CD8-positive, alpha-beta memory T cell (primary cell): ENCODE data around the gene GDI1. TPM values are rescaled to one million over a fixed set of nuclear protein-coding genes. Genes with fewer than 3 reads are reported as not detected.

ENCODE experiments used
- CTCF ChIA-PET: fragments of 350-600 bp; sonication (Branson Sonifier 250); formaldehyde crosslinking; loops from one replicate; lab custom pipeline; 2021; ENCODE audit warnings: antibody characterized with exemption; lab: Charles Lee
- POLR2A ChIA-PET: fragments of 350-600 bp; sonication (Branson Sonifier 250); formaldehyde crosslinking; loops from one replicate; lab custom pipeline; 2021; ENCODE audit warnings: antibody characterized with exemption; lab: Charles Lee
- DNase-seq, 5 donors: peaks; one replicate each; pipeline versions ENCODE4 v3.0.0 to v3.0.0-alpha.2; 2020 to 2022; ENCODE audit warnings: mixed read lengths in 1 of 5
- H3K27ac ChIP-seq: one replicate; pipeline ENCODE4 v1.7.0; 2013; ENCODE audit warnings: low read depth, mild to moderate bottlenecking, low read length, moderate library complexity
- H3K27me3 ChIP-seq: 2 replicates; pipeline ENCODE4 v1.7.0; 2013; ENCODE audit warnings: low read length, mild to moderate bottlenecking; ENCODE audit not compliant: insufficient read depth, poor library complexity, severe bottlenecking
- H3K36me3 ChIP-seq: 2 replicates; pipeline ENCODE4 v1.7.0; 2013; ENCODE audit warnings: mild to moderate bottlenecking, low read length, moderate library complexity; ENCODE audit not compliant: insufficient read depth
- H3K4me1 ChIP-seq: 2 replicates; pipeline ENCODE4 v1.7.0; 2013; ENCODE audit warnings: mild to moderate bottlenecking, low read length, moderate library complexity; ENCODE audit not compliant: insufficient read depth
- H3K4me3 ChIP-seq: 2 replicates; pipeline ENCODE4 v1.7.0; 2013; ENCODE audit warnings: mild to moderate bottlenecking, low read length
- H3K9me3 ChIP-seq: 2 replicates; pipeline ENCODE4 v1.7.0; 2013; ENCODE audit warnings: mild to moderate bottlenecking, low read length
- H3K27ac Mint-ChIP-seq, 8 donors: one replicate each; pipeline ENCODE4 v1.8.0; 2020 to 2021; ENCODE audit warnings: mixed read lengths in 8 of 8, mild to moderate bottlenecking in 6 of 8, inconsistent platforms in 3 of 8, moderate library complexity in 3 of 8
- H3K27me3 Mint-ChIP-seq, 2 donors: one replicate each; pipeline ENCODE4 v1.8.0; 2020 to 2021; ENCODE audit warnings: mixed read lengths in 2 of 2, mild to moderate bottlenecking in 1 of 2, moderate library complexity in 1 of 2
- H3K36me3 Mint-ChIP-seq, 3 donors: one replicate each; pipeline ENCODE4 v1.8.0; 2020 to 2021; ENCODE audit warnings: mixed read lengths in 3 of 3, inconsistent platforms in 1 of 3, mild to moderate bottlenecking in 1 of 3
- H3K4me1 Mint-ChIP-seq, 3 donors: one replicate each; pipeline ENCODE4 v1.8.0; 2020 to 2021; ENCODE audit warnings: mixed read lengths in 3 of 3, inconsistent platforms in 1 of 3, mild to moderate bottlenecking in 1 of 3
- H3K4me3 Mint-ChIP-seq, 7 donors: one replicate each; pipeline ENCODE4 v1.8.0; 2020 to 2021; ENCODE audit warnings: mixed read lengths in 7 of 7, mild to moderate bottlenecking in 6 of 7, moderate library complexity in 4 of 7, inconsistent platforms in 2 of 7
- H3K9me3 Mint-ChIP-seq, 5 donors: one replicate each; pipeline ENCODE4 v1.8.0; 2020 to 2022; ENCODE audit warnings: mixed read lengths in 5 of 5, mild to moderate bottlenecking in 3 of 5, moderate library complexity in 2 of 5, inconsistent platforms in 1 of 5
- polyA plus RNA-seq: library from polyadenylated mRNA; unstranded; fragments of 300-500 nt; fragmentation: Illumina TruSeq; gene quantifications from one replicate; pipeline ENCODE4 v1.2.3, GENCODE V29; 2021
- total RNA-seq, 2 experiments: library from RNA; stranded (reverse); gene quantifications; one replicate each; pipeline ENCODE4 v1.2.3, GENCODE V29; 2021

Gene GDI1
- total and polyA plus RNA-seq, 3 experiments from 2014 or later, result 49.1 to 113 (median 107) TPM

- Histone ChIP-seq H3K9me3 (no peaks in the 10 kb centered on the region), H3K36me3 (no peaks in the 10 kb centered on the region), H3K27me3 (no peaks in the 10 kb centered on the region), H3K27ac (peak within 1 kb of the TSS; percentile 54), H3K4me1 (peaks cover 5% of the 10 kb centered on the region), H3K4me3 (peak within 1 kb of the TSS; percentile 55)
- H3K27ac Mint-ChIP-seq, result peak within 1 kb of the TSS; percentile 88 to 98 (median 94)
- peaks cover 0 to 25% (median 2%) of the 10 kb centered on the region in 3 donors for H3K36me3 Mint-ChIP-seq
- H3K27me3 Mint-ChIP-seq, result peaks cover 0 to 5% of the 10 kb centered on the region in 2 donors
- peak; percentile 57 to 81 (median 73) for DNase-seq
- H3K4me3 Mint-ChIP-seq, result peak within 1 kb of the TSS; percentile 88 to 95 (median 92)
- POLR2A ChIA-PET, result interaction anchor here (0.6 to 1.4 kb wide), 6 partner anchors 14 to 30 kb away, joined by 3 to 4 read pairs (median 3); partner anchors contain the start of gene FAM50A
- H3K9me3 Mint-ChIP-seq, result no peaks in the 10 kb centered on the region
- H3K4me1 Mint-ChIP-seq, result peaks cover 14 to 34% (median 18%) of the 10 kb centered on the region in 3 donors
- CTCF ChIA-PET, result interaction anchor here (1.2 to 1.4 kb wide), 3 partner anchors 27 to 60 kb away, joined by 3 to 4 read pairs (median 3); partner anchors contain the start of gene RPL10
Measured at GRCh38 chrX:154458116-154458953, 21.4 kb downstream of the GDI1 start, which contains the start of gene PLXNA3. Gene PLXNA3 (plus strand): TSS chrX:154458281. CDS start chrX:154460184, 1,903 bp downstream.

GRCh38 chrX:154458954-154459778 is 22.2 kb downstream of the GDI1 start:
- POLR2A ChIA-PET, result interaction anchor here (0.6 to 1.4 kb wide), 7 partner anchors 9 to 31 kb away, joined by 3 to 4 read pairs (median 3); partner anchors contain the start of genes FAM50A and SLC10A3
- peaks cover 0 to 24% (median 2%) of the 10 kb centered on the region in 3 donors for H3K36me3 Mint-ChIP-seq
- H3K36me3 ChIP-seq, result no peaks in the 10 kb centered on the region
- no peaks in the 10 kb centered on the region for H3K27me3 ChIP-seq
- H3K4me1 Mint-ChIP-seq, result peaks cover 14 to 34% (median 18%) of the 10 kb centered on the region in 3 donors
- peak overlapping the region; percentile 26 to 94 (median 54) for H3K27ac Mint-ChIP-seq
- H3K4me1 ChIP-seq, result peaks cover 5% of the 10 kb centered on the region
- peak overlapping the region; percentile 54 for H3K27ac ChIP-seq
- CTCF ChIA-PET, result interaction anchor here (1.3 kb wide), 1 partner anchor 60 kb away, joined by 4 read pairs; no protein-coding TSS in a partner anchor
- DNase-seq, result no peak
- peak overlapping the region; percentile 77 to 92 (median 83) for H3K4me3 Mint-ChIP-seq
- peak overlapping the region; percentile 55 for H3K4me3 ChIP-seq
- no peaks in the 10 kb centered on the region for H3K9me3 ChIP-seq
- H3K27me3 Mint-ChIP-seq, result peaks cover 0 to 4% of the 10 kb centered on the region in 2 donors
- no peaks in the 10 kb centered on the region for H3K9me3 Mint-ChIP-seq

GRCh38 chrX:154459832-154460231 is 22.9 kb downstream of the GDI1 start:
- DNase-seq, result no peak
- no peak overlapping the region for H3K27ac ChIP-seq
- peaks cover 0 to 25% (median 2%) of the 10 kb centered on the region in 3 donors for H3K36me3 Mint-ChIP-seq
- H3K4me1 Mint-ChIP-seq, result peaks cover 14 to 34% (median 18%) of the 10 kb centered on the region in 3 donors
- no peaks in the 10 kb centered on the region for H3K36me3 ChIP-seq
- peaks cover 0 to 1% of the 10 kb centered on the region in 2 donors for H3K27me3 Mint-ChIP-seq
- CTCF ChIA-PET, result interaction anchor here (1.3 kb wide), 1 partner anchor 61 kb away, joined by 4 read pairs; no protein-coding TSS in a partner anchor
- no peaks in the 10 kb centered on the region for H3K27me3 ChIP-seq
- no peak overlapping the region for H3K4me3 ChIP-seq
- POLR2A ChIA-PET, result interaction anchor here (0.8 to 1.4 kb wide), 3 partner anchors 8 to 31 kb away, joined by 3 to 4 read pairs (median 3); partner anchors contain the start of genes FAM50A and SLC10A3
- peaks cover 5% of the 10 kb centered on the region for H3K4me1 ChIP-seq
- H3K9me3 Mint-ChIP-seq, result no peaks in the 10 kb centered on the region
- no peaks in the 10 kb centered on the region for H3K9me3 ChIP-seq
- H3K4me3 Mint-ChIP-seq, result peak overlapping the region in 5 of 7 donors; percentile 41 to 85 (median 64)
- H3K27ac Mint-ChIP-seq, result no peak overlapping the region

GRCh38 chrX:154460326-154460725 is 23.4 kb downstream of the GDI1 start:
- no peaks in the 10 kb centered on the region for H3K9me3 ChIP-seq
- H3K4me1 ChIP-seq, result peaks cover 5% of the 10 kb centered on the region
- H3K4me1 Mint-ChIP-seq, result peaks cover 14 to 34% (median 18%) of the 10 kb centered on the region in 3 donors
- CTCF ChIA-PET, result no interaction called here
- H3K9me3 Mint-ChIP-seq, result no peaks in the 10 kb centered on the region
- no peaks in the 10 kb centered on the region for H3K27me3 ChIP-seq
- H3K27me3 Mint-ChIP-seq, result peaks cover 0 to 1% of the 10 kb centered on the region in 2 donors
- peaks cover 0 to 29% (median 2%) of the 10 kb centered on the region in 3 donors for H3K36me3 Mint-ChIP-seq
- H3K36me3 ChIP-seq, result no peaks in the 10 kb centered on the region
- POLR2A ChIA-PET, result no interaction called here
- peak overlapping the region in 3 of 7 donors; percentile 47 to 85 (median 64) for H3K4me3 Mint-ChIP-seq
- DNase-seq, result no peak
- H3K4me3 ChIP-seq, result no peak overlapping the region
- no peak overlapping the region for H3K27ac ChIP-seq
- peak overlapping the region in 1 of 8 donors; percentile 75 for H3K27ac Mint-ChIP-seq

- Mint-ChIP-seq H3K27me3 (peaks cover 0 to 1% of the 10 kb centered on the region in 2 donors), H3K36me3 (peaks cover 0 to 40% (median 2%) of the 10 kb centered on the region in 3 donors)
Measured at GRCh38 chrX:154462396-154462795, 25.4 kb downstream of the GDI1 start.

DNA sequence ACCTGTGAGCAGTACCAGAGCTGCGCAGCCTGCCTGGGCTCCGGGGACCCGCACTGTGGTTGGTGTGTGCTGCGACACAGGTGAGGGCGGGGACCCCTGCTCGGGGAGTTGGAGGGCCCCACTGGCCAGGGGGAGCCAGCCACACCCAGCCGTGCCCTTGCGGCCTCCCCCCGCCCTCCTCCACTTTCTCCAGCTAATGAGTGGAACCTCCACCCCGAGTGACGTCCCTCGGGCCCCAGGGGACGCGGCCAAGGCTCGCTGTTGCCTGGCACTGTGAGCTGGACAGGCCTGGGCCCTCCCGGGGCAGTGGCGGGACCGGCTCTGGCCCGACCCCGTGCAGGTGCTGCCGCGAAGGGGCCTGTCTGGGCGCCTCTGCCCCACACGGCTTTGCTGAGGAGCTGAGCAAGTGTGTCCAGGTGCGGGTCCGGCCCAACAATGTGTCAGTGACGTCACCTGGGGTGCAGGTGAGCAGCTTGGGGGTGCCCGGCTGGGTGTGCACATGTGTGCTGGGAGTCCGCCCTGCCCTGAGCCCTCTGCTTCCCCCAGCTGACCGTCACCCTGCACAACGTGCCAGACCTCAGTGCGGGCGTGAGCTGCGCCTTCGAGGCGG is 26.8 kb downstream of the GDI1 start:
- H3K36me3 Mint-ChIP-seq, result peaks cover 0 to 45% (median 2%) of the 10 kb centered on the region in 3 donors
- CTCF ChIA-PET, result interaction anchor here (1.0 kb wide), 1 partner anchor 13 kb away, joined by 3 read pairs; no protein-coding TSS in a partner anchor
- H3K27me3 Mint-ChIP-seq, result no peaks in the 10 kb centered on the region
- Histone ChIP-seq H3K9me3 (no peaks in the 10 kb centered on the region), H3K4me3 (no peak overlapping the region), H3K27me3 (no peaks in the 10 kb centered on the region), H3K27ac (no peak overlapping the region), H3K36me3 (no peaks in the 10 kb centered on the region), H3K4me1 (peaks cover 5% of the 10 kb centered on the region)
- no peak for DNase-seq
- no peak overlapping the region for H3K4me3 Mint-ChIP-seq
- H3K9me3 Mint-ChIP-seq, result no peaks in the 10 kb centered on the region
- H3K4me1 Mint-ChIP-seq, result peaks cover 9 to 30% (median 15%) of the 10 kb centered on the region in 3 donors
- POLR2A ChIA-PET, result no interaction called here
- H3K27ac Mint-ChIP-seq, result no peak overlapping the region

More at GRCh38 chrX:154462396-154462795, 25.4 kb downstream of the GDI1 start:
- Mint-ChIP-seq H3K4me1 (peaks cover 11 to 31% (median 16%) of the 10 kb centered on the region in 3 donors), H3K27ac (peak overlapping the region in 1 of 8 donors; percentile 54), H3K9me3 (no peaks in the 10 kb centered on the region), H3K4me3 (no peak overlapping the region)
- Histone ChIP-seq H3K4me1 (peaks cover 5% of the 10 kb centered on the region), H3K9me3 (no peaks in the 10 kb centered on the region), H3K4me3 (no peak overlapping the region), H3K36me3 (no peaks in the 10 kb centered on the region), H3K27me3 (no peaks in the 10 kb centered on the region), H3K27ac (no peak overlapping the region)
- POLR2A ChIA-PET, result no interaction called here
- CTCF ChIA-PET, result no interaction called here
- no peak for DNase-seq

DNA sequence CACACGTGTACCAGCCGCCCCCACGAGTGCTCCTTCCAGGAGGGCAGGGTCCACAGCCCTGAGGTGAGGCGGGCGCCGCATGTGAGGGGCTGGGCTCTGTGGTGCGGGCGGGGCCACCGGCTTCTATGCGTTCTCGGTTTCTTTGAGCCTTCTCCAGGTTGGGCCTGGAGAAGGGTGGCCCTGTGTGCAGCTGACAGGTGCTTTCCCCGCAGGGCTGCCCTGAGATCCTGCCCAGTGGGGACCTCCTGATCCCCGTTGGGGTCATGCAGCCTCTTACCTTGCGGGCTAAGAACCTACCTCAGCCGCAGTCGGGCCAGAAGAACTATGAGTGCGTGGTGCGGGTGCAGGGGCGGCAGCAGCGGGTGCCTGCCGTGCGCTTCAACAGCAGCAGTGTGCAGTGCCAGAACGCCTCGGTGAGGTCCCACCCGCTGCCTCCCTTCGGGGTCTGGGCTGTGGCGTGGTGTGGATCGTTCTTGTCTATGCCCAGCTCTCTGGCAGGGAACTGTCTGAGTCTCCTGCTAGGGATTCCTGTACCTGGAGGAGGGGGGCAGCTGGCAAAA is 27.9 kb downstream of the GDI1 start:
- Mint-ChIP-seq H3K27ac (peak overlapping the region in 1 of 8 donors; percentile 81), H3K4me1 (peaks cover 9 to 20% (median 11%) of the 10 kb centered on the region in 3 donors), H3K36me3 (peaks cover 0 to 52% (median 2%) of the 10 kb centered on the region in 3 donors), H3K4me3 (peak overlapping the region in 1 of 7 donors; percentile 44), H3K27me3 (no peaks in the 10 kb centered on the region), H3K9me3 (no peaks in the 10 kb centered on the region)
- Histone ChIP-seq H3K9me3 (no peaks in the 10 kb centered on the region), H3K36me3 (no peaks in the 10 kb centered on the region), H3K27ac (no peak overlapping the region), H3K4me3 (no peak overlapping the region), H3K4me1 (no peaks in the 10 kb centered on the region), H3K27me3 (no peaks in the 10 kb centered on the region)
- CTCF ChIA-PET, result no interaction called here
- POLR2A ChIA-PET, result no interaction called here
- no peak for DNase-seq
